ENCODE measurements around the gene TTC8.
"Not testable (repeated sequence)": the region's sequence is repeated elsewhere in the genome, so short reads cannot be mapped to it uniquely, and the experiment has no call there.

TTC8 gene

GRCh38 chr14:88825078-88825458 is 617 bp downstream of the TTC8 start:
- DNase-seq (ENCODE audit: low read depth), result no peak

- no peak for DNase-seq (ENCODE audit: low read depth)
These were observed 1.1 kb downstream of the TTC8 start for GRCh38 chr14:88825503-88825902.

- no peak for DNase-seq (ENCODE audit: low read depth)
These were observed 4.7 kb downstream of the TTC8 start for GRCh38 chr14:88829188-88829587.

- DNase-seq (ENCODE audit: low read depth), result no peak
These were observed 5.3 kb downstream of the TTC8 start for GRCh38 chr14:88829685-88830302.

- no peak for DNase-seq (ENCODE audit: low read depth)
These were observed 6.8 kb downstream of the TTC8 start for GRCh38 chr14:88831284-88831683.

GRCh38 chr14:88834883-88835431 is 10.5 kb downstream of the TTC8 start:
- DNase-seq (ENCODE audit: low read depth), result no peak

GRCh38 chr14:88835661-88836060 is 11.2 kb downstream of the TTC8 start:
- no peak for DNase-seq (ENCODE audit: low read depth)

GRCh38 chr14:88837495-88837894 is 13.0 kb downstream of the TTC8 start:
- DNase-seq (ENCODE audit: low read depth), result no peak

- no peak for DNase-seq (ENCODE audit: low read depth)
These were observed 13.6 kb downstream of the TTC8 start for GRCh38 chr14:88838015-88838414.

GRCh38 chr14:88840926-88841325 is 16.5 kb downstream of the TTC8 start:
- no peak for DNase-seq (ENCODE audit: low read depth)

- DNase-seq (ENCODE audit: low read depth), result no peak
These were observed 17.3 kb downstream of the TTC8 start for GRCh38 chr14:88841741-88842140.

- DNase-seq (ENCODE audit: low read depth), result no peak
These were observed 18.0 kb downstream of the TTC8 start for GRCh38 chr14:88842414-88842813.

- DNase-seq (ENCODE audit: low read depth), result no peak
These were observed 20.6 kb downstream of the TTC8 start for GRCh38 chr14:88844980-88845491.

GRCh38 chr14:88848571-88848970 is 24.1 kb downstream of the TTC8 start:
- DNase-seq (ENCODE audit: low read depth), result no peak

GRCh38 chr14:88849716-88850115 is 25.3 kb downstream of the TTC8 start:
- DNase-seq (ENCODE audit: low read depth), result no peak

- no peak for DNase-seq (ENCODE audit: low read depth)
These were observed 27.1 kb downstream of the TTC8 start for GRCh38 chr14:88851587-88851986.

- no peak for DNase-seq (ENCODE audit: low read depth)
These were observed 28.2 kb downstream of the TTC8 start for GRCh38 chr14:88852632-88853031.

- no peak for DNase-seq (ENCODE audit: low read depth)
These were observed 28.7 kb downstream of the TTC8 start for GRCh38 chr14:88853129-88853528.

- DNase-seq (ENCODE audit: low read depth), result no peak
These were observed 32.4 kb downstream of the TTC8 start for GRCh38 chr14:88856786-88857366.

- not testable (repeated sequence) for DNase-seq (ENCODE audit: low read depth)
These were observed 33.4 kb downstream of the TTC8 start for GRCh38 chr14:88857861-88858260.

GRCh38 chr14:88859118-88859517 is 34.7 kb downstream of the TTC8 start:
- not testable (repeated sequence) for DNase-seq (ENCODE audit: low read depth)

GRCh38 chr14:88863167-88863566 is 38.7 kb downstream of the TTC8 start:
- no peak for DNase-seq (ENCODE audit: low read depth)

- DNase-seq (ENCODE audit: low read depth), result no peak
These were observed 39.7 kb downstream of the TTC8 start for GRCh38 chr14:88864198-88864597.

GRCh38 chr14:88866305-88866704 is 41.9 kb downstream of the TTC8 start:
- DNase-seq (ENCODE audit: low read depth), result no peak
